HTR-8/SVneo (cell line): ENCODE data around the gene TRAPPC4.
"Not testable (repeated sequence)": the region's sequence is repeated elsewhere in the genome, so short reads cannot be mapped to it uniquely, and the experiment has no call there.

Experiments
- DNase-seq: peaks from one replicate; pipeline ENCODE4 v3.0.0; 2011; ENCODE audit warnings: low spot score, mixed read lengths; ENCODE audit not compliant: insufficient read length
- FAIRE-seq: peaks from 2 replicates; lab custom pipeline; 2011; peaks lifted over from hg19 to GRCh38; lab: Jason Lieb, UNC

Gene TRAPPC4, protein sequence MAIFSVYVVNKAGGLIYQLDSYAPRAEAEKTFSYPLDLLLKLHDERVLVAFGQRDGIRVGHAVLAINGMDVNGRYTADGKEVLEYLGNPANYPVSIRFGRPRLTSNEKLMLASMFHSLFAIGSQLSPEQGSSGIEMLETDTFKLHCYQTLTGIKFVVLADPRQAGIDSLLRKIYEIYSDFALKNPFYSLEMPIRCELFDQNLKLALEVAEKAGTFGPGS

DNA sequence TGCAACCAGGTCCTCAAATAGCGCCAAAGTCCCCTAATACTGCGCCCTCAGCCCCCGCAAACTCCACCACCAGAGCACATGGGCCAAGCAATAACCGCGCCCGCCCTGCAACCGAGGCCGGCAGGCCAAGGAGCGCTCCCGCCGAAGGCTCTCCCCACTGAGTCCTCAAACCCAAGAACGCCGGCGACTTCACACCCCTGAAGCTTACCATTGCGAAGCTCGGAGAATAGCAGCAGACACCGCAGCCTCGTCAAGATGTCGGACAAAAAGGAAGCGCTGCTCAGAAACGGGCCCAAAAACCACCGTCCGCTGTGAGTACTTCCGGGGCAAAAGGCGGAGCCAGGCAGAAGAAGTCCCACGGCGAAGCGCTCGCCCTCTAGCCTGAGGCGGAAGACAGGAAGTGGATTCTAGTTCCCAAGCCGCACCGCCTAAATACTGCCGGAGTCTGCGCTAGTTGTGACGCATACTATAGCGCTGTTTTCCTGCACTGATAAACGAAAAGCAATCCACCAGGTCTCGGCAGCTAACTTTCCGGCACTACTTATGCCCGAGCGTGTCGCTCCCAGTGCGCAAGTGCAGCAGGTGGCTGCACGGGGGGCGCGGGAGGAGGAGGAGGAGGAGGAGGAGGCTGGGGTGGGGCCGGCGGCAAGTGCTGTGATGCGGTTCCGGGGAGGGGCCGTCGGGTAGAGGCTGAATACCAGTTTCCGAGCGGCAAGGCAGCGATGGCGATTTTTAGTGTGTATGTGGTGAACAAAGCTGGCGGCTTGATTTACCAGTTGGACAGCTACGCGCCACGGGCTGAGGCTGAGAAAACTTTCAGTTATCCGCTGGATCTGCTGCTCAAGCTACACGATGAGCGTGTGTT, at the start of gene TRAPPC4, which contains the start of gene RPS25:
Gene TRAPPC4 (plus strand): TSS at position 693 of the 865 bp plus-strand sequence. CDS start 30 bp downstream, at position 723.
Gene RPS25 (minus strand): TSS at position 270 of the 865 bp plus-strand sequence. CDS start 59 bp downstream, at position 211.
- FAIRE-seq, result peak; percentile 62
- DNase-seq, result peak; percentile 96

DNA sequence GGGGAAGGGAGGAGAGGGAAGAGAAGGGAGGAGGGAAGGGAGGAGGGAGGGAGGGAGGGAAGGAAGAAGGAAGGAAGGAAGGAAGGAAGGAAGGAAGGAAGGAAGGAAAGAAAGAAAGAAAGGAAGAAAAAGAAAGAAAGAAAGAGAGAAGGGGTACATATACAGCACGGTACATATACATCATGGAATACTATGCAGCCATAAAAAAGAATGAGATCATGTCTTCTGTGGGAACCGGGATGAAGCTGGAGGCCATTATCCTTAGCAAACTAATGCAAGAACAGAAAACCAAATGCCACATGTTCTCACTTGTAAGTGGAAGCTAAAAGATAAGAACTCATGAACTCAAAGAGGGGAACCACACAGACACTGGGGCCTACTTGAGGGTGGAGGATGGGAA, 49.1 kb upstream of the TRAPPC4 start:
- not testable (repeated sequence) for DNase-seq, FAIRE-seq

DNA sequence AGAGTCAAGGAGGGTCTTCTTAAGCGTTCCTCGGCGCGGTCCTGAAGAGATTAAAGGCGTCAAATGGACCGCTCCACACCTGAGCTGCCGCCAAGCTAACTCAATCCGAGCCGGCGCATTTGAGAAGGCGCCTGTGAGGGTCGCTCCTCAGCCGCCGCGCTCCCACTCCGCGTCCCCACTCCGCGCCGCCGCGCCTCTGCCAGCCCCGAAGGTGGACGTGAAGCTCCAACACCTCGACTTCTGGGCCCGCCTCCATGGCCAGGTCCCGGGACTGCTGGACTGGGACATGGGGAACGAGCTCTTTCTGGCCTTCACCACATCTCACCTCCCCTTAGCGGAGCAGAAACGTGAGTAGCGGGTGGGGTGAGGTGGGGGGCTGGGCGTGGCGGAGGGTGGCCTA, 46.9 kb upstream of the TRAPPC4 start, which contains the start of gene FOXR1:
Gene FOXR1 (plus strand): TSS at position 116 of the 400 bp plus-strand sequence. CDS start 171 bp downstream, at position 287.
- FAIRE-seq, result no peak
- DNase-seq, result no peak

DNA sequence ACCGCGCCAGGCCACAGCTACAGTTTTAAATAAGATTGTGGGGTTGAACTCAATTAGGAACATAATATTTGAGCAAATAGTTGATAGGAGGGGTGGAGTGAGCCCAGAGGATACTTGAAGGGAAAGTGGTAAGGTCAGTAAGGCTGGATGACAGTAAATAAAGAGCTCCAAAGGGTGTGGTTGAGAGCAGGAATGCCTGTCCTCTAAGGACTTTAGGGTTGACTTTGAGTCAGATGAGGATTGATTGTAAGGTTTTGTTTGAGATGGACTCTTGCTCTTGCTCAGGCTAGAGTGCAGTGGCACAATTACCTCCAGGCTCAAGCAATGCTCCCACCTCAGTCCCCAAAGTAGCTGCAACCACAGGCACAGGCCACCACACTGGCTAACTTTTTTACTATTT, 44.6 kb upstream of the TRAPPC4 start:
- FAIRE-seq, result no peak

DNA sequence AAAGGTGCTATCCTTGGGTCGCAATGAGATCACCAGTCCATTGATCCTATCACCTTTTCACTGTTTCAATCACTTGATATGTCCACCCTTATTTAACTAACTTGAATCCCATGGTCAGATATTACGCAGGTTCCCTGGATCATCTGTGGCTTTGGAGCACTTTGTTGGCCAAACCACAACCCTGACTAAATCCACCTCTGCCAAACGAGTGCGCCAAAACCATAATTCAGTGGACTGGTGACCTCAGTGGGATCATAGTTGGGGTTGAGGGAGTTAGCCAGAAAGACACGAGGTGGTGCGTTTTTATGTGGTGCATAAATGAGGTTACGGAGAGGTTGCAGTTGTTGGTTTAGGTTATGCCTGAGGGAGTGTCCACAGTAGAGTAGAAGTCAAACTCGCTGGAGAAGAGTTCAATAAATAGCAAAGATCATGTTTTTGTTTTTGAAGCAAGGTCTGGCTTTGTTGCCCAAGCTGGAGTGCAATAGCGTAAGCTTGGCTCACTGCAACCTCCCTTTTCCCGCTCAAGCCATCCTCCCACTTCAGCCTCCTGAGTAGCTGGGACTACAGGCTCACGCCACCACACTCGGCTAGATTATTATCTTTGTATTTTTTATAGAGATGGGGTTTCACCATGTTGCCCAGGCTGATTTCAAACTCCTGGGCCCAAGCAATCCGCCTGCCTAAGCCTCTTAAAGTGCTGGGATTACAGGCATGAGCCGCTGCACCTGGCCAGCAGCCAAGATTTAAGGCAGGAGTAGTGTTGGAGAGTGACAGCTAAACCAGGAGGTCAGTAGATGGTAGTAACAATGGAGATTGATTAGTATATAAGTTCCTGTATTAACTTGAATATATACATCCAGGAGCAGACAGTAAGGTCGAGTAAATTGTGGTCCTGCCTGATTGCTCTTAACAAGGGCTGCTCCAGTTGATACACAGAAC, 42.5 kb upstream of the TRAPPC4 start:
- FAIRE-seq (peak; percentile 23), DNase-seq (no peak)

More for the DNA sequence above, 44.6 kb upstream of the TRAPPC4 start:
- DNase-seq, result no peak

DNA sequence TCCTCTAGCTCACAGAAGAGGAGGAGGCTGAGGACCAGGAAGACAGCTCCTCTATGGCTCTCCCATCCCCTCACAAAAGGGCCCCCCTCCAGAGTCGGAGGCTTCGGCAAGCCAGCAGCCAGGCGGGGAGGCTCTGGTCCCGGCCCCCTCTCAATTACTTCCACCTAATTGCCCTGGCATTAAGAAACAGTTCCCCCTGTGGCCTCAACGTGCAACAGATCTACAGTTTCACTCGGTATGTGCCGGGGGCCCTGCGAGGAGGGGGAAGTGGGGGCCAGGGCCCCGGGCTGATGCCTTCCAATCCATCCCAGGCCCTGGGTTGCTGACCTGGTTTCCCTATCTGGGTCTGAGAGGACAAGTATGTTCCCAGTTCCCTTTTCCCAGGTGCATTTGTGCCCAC, 39.1 kb upstream of the TRAPPC4 start:
- no peak for FAIRE-seq
- no peak for DNase-seq

DNA sequence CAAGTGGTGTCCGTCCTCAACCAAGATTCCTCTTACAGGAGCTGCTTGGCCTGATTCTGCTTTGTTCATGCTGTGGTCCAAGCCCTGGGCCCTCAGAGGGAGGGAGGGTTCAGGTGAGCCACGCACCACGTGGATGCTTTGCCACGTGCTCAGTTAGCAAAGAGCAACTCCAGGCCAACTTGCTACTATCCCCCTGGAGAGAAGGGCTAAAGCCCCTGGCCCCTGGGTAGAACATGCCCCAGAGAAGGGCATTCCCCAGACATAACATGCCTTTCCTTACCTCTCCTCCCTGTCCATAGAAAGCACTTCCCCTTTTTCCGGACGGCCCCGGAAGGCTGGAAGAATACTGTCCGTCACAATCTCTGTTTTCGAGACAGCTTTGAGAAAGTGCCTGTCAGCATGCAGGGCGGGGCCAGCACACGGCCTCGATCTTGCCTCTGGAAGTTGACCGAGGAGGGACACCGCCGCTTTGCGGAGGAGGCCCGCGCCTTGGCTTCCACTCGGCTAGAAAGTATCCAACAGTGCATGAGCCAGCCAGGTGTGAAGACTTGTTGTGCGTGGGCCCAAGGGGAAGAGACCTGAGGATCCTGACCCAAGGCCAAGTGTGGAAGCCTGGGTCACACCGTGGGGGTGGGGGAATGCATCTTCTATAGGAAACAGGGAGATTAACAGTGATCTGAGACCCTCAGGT, 38.2 kb upstream of the TRAPPC4 start:
- FAIRE-seq (no peak), DNase-seq (no peak)

DNA sequence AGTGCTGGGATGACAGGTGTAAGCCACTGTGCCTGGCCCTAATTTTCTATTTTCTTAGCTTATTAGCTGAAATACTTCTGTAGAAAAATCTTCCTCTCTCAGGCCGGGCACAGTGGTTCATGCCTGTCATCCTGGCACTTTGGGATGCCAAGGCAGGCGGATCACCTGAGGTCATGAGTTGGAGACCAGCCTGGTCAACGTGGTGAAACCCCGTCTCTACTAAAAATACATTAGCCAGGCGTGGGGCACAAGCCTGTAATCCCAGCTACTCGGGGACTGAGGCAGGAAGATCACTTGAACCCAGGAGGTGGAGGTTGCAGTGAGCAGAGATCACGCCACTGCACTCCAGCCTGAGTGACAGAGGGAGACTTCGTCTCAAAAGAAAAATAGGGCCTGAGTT, 34.2 kb upstream of the TRAPPC4 start:
- not testable (repeated sequence) for FAIRE-seq, DNase-seq

DNA sequence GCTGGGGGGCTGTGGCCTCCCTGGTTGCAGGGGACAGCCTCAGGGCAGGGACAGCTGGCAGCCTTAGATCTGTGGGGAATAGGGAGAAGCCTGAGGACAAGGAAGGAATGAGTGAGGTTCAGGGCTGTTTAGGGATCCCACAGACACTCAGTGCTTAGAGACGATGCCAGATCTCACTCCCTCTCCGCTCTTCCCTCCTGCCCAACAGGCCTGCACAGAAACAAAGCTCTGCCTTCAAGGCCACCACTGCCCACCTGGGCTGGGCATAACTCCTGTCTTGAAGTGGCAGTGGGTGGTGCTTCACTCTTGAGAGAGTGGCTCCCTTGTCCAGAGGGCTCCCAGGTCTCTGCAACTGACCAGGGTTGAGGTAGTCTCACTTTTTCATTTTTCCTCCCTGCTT, 33.7 kb upstream of the TRAPPC4 start:
- FAIRE-seq (no peak), DNase-seq (no peak)

DNA sequence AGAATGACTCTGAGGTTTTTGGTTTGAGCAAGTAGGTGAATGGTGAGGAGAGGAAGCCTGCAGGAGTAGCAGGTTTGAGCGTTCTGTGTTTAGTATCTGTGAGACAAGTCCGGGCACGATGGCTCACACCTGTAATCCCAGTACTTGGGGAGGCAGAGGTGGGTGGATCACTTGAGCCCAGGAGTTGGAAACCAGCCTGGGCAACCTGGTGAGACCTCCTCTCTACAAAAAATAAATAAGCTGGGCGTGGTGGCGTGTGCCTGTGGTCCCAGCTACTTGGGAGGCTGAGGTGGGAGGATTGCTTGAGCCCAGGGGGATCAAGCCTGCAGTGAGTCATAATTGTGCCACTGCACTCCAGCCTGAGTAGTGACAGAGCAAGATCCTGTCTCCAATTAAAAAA, 30.3 kb upstream of the TRAPPC4 start:
- FAIRE-seq (no peak), DNase-seq (no peak)

DNA sequence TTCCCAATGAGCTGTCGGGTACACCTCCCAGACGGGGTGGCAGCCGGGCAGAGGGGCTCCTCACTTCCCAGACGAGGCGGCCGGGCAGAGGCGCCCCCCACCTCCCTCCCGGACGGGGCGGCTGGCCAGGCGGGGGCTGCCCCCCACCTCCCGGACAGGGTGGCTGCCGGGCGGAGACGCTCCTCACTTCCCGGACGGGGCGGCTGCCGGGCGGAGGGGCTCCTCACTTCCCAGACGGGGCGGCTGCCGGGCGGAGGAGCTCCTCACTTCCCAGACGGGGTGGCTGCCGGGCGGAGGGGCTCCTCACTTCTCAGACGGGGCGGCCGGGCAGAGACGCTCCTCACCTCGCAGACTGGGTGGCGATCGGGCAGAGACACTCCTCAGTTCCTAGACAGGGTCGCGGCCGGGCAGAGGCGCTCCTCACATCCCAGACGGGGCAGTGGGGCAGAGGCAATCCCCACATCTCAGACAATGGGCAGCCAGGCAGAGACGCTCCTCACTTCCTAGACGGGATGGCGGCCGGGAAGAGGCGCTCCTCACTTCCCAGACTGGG, 27.0 kb upstream of the TRAPPC4 start:
- not testable (repeated sequence) for FAIRE-seq, DNase-seq

DNA sequence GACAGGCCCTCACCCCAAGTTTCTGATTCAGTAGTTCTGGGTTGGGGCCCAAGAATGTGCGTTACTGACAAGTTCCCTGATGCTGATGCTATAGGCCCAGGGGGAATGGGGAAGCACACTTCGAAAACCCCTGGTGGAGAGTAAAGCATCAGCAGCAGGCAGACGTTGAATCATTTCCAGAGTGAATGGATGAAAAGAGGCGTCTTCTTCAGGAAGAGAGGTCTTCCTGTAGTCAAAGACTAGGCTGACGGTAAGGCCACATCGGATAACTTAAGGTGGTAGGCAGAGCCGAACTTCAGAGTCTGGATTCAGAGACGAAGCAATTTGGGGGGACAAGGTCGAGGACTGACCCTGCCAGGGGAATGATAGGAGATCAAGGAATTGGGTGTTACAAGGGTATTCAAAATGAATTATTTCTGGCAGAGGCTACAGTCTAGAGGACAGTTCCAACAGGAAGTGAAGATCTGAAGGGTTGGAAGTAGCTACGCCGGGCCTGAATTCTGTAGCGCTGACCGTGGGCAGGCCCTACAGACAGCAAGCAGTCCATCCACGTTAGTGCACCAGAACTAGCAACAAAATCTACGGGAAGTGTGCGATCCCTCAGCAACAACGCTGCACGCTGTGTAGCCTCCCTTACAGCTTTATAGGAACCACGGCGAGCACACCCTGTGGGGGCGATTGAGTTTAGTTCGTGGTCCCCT, 21.5 kb upstream of the TRAPPC4 start:
- DNase-seq, result no peak
- peak; percentile 76 for FAIRE-seq

DNA sequence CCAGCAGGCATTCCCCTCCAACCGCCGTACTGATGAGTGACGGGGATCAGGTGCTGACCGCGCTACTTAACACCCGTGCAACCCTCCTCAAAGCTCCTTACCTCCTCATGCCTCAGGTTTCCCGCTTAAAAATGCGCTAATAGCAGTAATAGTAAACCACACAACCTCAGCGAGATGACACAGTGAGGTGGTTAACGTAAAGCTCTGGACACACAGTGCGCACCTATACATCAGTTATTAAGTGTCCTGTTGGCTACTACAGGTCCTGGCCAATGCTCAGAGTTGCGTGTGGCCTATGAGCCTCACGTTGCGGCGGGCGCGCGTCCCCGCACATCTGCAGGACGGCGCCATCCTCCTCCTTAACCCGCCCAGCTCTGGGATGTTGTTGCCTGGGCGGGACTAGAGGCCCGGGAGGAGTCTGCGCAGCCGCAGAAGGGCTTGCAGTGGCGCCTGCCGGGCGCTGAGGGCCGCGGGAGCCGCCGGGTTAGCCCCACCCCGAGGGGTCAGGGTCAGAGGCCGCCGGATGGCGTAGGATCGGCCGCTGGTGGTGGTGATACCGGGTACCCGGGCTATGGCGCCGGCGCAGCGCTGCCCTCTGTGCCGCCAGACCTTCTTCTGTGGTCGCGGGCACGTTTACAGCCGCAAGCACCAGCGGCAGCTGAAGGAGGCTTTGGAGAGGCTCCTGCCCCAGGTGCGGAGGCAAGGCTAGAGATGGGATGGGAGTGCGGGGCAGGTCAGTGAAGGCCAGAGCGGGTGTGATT, 20.8 kb upstream of the TRAPPC4 start, which contains the start of gene CENATAC:
Gene CENATAC (plus strand): TSS at position 512 of the 761 bp plus-strand sequence. CDS start 60 bp downstream, at position 572.
- DNase-seq (peak; percentile 98), FAIRE-seq (peak; percentile 62)

DNA sequence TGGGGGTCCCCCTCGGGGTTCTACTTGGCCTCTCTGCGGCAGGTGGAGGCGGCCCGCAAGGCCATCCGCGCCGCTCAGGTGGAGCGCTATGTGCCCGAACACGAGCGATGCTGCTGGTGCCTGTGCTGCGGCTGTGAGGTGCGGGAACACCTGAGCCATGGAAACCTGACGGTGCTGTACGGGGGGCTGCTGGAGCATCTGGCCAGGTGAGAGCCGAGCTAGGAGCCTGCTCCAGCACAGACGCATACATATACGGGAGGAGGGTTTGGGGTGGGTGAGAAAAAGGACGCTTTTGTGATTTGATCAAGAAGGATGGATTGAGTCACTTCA, 20.2 kb upstream of the TRAPPC4 start:
- DNase-seq, result no peak
- no peak for FAIRE-seq

DNA sequence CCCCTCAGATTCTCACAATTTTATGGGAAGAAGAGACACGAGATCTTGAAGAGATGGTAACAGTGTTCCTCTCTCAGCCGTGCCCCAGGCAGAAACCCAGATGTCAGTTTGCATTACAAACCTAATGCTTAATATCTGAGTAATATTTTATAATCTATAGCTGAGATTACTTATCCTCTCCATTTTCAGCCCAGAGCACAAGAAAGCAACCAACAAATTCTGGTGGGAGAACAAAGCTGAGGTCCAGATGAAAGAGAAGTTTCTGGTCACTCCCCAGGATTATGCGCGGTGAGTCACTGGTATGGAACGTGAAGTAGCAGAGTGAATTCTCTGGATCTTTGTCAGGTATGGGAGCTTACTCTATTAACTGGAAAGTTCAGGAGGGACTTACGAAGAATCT, 19.7 kb upstream of the TRAPPC4 start:
- FAIRE-seq (peak; percentile 33), DNase-seq (peak; percentile 73)

DNA sequence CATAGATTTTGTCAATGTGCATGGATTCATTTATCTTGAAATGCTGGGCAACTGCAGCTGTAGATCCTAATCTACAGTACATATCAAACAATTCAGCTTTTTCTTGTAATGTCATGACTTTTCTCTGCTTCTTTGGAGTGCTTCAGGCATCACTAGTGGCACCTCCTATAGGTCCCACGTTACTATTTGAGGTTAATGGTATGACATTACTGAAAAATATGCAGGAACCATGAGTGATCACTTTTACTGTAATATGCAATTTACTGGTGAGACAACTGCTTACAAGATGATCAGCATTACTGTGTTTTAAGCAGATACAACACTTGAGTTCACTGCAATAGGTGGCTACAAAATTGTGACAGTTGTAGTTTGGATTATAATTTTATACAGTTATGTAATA, 17.7 kb upstream of the TRAPPC4 start:
- DNase-seq, result no peak
- no peak for FAIRE-seq

DNA sequence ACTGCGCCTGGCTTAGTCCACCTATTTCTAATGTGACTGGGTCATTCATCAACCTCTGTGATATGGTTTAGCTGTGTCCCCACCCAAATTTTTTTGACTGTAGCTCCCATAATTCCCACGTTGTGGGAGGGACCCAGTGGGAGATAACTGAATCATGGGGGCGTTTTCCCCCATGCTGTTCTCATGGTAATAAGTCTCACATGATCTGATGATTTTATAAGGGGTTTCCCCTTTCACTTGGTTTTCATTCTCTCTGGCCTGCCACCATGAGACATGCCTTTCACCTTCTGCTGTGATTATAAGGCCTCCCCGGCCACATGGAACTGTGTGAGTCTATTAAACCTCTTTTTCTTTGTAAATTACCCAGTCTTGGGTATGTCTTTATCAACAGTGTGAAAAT, 11.9 kb upstream of the TRAPPC4 start:
- FAIRE-seq (no peak), DNase-seq (no peak)

DNA sequence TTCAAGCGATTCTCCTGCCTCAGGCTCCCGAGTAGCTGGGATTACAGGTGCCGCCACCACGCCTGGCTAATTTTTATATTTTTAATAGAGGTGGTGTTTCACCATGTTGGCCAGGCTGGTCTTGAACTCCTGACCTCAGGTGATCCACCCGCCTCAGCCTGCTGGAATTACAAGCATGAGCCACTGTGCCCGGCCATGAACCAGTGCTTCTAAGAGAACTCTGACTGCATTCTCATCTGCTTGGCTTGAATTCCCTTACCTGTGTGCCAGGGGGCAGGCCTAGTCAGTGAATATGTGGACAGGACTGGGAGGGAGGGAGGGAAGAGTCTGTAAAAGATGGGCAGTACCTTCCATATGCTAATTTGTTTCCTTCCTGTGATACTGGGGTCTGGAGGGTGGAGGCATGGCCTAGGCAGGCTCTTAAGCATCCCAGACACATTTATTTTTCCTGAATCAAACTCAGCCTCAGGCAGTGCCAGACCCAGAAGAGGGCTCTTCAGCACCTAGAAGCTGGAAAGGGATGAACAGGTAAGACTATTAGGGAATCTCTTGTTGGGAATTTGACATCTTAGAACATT, 7.0 kb upstream of the TRAPPC4 start:
- FAIRE-seq (no peak), DNase-seq (no peak)
